ENCODE data around the gene CCDC6.
"Not testable (repeated sequence)": the region's sequence is repeated elsewhere in the genome, so short reads cannot be mapped to it uniquely, and the experiment has no call there.

Gene CCDC6

DNA sequence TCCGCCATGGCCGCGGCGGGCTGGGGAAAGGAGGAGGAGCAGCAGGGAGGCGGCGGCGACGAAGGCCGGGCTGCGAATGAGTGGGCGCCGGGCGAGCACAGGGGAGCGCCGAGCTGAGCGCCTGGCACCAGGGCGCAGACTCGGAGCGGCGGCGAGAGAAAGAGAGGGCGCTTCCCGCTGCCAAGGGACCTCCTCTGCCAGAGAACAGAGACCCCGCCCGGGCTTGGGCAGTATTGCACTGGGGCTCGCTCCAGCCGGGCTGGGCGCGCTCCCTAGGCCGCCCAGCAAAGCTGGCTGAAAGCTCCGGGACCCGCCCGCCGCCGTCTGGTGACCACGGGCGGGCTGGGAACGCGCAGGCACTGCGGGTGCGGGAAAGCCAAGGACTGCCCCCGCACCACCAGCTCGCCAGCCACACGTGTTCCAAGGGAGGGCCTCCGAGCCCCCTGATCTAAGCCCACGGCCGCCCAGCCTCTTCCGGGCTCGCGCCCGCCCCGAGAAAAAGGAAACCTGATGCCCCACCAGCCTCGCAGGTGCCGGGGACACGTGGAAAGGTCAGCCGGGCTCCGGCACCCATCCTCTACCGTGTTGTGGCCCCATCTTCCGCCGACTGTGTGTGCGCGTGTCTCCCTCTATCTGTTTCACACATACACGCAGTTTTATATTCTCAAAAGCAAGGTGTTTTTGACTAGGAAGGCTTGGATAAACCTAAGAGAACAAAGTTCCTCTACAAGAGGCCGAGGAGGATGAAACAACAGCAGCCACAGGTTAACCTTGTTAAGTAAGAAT lies at the start of gene CCDC6:
CCDC6 (minus strand) TSS at position 140 of the 786 bp plus-strand sequence; CDS start at position 8, 132 bp downstream.
- peak; percentile 92 for DNase-seq

- DNase-seq = no peak
Observed at GRCh38 chr10:59954296-59954695, 47.9 kb upstream of the CCDC6 start.

DNA sequence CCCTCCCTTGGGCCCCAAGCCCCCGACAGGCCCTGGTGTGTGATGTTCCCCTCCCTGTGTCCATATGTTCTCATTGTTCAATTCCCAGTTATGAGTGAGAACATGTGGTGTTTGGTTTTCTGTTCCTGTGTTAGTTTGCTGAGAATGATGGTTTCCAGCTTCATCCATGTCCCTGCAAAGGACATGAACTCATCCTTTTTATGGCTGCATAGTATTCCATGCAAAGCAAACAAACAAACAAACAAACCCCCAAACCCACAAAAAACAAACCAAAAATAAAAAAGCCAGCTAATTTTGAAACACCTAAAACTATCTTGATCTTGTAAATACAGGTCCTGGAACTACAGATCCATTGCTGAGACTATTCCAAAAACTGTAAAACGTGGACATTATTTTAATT lies 47.4 kb upstream of the CCDC6 start:
- not testable (repeated sequence) for DNase-seq

GRCh38 chr10:59950105-59950504 lies 43.7 kb upstream of the CCDC6 start:
- DNase-seq = no peak

DNA sequence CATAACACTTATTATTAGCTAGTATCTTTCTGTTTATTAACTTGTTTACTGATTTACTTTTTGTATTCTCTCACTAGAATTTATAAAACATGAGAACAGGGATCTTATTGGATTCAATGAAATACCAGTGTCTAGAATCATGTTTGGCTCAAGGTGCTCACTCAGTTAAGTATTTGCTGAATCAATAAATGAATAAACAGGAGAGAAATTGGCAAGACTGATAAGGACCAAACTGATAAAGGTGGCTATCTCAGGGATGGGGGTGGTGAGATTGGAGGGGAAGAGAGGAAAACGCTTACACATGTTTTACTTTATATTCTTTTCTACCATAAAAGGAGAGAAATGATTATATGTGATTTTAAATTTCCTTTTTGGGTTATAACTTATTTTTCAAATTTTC lies 43.3 kb upstream of the CCDC6 start:
- no peak for DNase-seq

DNA sequence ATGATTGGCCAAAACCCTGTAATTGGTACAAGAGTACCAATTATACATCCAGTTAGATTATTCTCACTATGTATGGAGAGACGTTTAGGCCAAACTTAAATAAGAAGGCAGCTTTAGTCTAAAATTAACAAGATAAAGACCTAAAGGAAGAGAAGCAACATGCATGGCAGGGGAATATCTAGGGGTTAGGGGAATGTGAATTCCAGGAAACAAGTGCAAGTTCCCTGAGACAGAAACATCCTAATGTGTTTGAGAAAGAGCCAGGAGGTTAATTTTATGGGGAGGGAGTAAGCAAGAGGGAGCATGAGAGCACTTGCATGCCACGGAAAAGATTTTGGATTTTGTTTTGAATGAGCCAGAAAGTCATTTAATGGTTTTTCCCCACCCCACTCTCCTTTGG lies 39.6 kb upstream of the CCDC6 start:
- no peak for DNase-seq

DNA sequence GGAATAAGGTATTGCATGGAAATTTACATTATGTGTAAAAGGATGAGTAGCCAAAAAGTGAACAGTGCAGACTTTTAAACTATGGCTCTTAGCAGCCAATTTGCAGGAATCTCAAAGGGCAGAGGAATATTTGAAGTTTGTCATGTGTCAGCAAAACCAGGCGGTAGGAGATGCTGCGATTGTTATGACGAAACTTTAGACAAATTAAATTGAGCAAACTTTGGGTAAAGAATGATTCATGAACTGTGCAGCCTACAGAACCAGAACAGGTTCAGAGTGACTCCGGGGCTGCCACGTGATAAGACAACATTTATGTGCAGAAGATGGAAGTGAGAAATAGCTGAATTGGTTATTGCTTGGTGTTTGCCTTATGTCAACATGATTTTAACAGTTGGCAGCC lies 39.2 kb upstream of the CCDC6 start:
- DNase-seq = no peak

- DNase-seq = no peak
Observed at GRCh38 chr10:59944339-59944935, 38.1 kb upstream of the CCDC6 start.

GRCh38 chr10:59942556-59942955 lies 36.2 kb upstream of the CCDC6 start:
- no peak for DNase-seq

DNA sequence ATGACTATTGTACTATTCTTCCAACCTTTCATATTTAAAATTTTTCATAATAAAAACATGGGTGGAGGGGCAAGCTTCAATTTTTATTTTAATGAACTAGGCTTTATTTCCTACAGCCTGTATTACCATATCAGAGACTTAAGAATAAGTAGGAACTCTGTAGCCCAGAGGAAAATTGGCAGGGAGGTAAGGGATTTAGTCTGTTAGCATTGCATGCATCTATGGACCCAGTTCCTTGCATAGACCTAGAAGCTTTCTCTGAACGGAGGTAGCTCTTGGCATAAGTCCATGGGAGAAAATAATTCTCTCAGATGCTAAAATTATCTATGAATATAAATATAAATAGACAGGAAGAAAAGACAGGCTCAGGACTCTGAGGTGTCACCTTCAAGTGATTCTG lies 31.4 kb upstream of the CCDC6 start:
- DNase-seq = no peak

- DNase-seq = no peak
Observed at GRCh38 chr10:59934701-59935100, 28.3 kb upstream of the CCDC6 start.

- not testable (repeated sequence) for DNase-seq
Observed at GRCh38 chr10:59930788-59931521, 24.6 kb upstream of the CCDC6 start.

- DNase-seq = no peak
Observed at GRCh38 chr10:59926086-59926485, 19.7 kb upstream of the CCDC6 start.

DNA sequence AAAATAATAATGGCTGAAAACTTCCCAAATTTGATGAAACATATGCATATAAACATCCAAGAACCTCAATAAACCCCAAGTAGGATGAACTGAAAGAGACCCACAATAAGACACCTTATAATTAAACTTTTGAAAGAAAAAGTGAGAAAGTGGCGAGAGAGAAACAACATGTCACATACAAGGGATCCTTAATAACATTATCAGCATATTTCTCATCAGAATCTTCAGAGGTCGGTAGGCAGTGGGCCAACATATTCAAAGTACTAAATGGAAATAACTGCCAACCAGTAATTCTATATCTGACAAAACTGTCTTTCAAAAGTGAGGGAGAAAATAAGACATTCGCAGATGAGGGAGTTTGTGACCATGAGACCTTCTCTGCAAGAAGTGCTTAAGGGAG lies 16.6 kb upstream of the CCDC6 start:
- DNase-seq = no peak

DNA sequence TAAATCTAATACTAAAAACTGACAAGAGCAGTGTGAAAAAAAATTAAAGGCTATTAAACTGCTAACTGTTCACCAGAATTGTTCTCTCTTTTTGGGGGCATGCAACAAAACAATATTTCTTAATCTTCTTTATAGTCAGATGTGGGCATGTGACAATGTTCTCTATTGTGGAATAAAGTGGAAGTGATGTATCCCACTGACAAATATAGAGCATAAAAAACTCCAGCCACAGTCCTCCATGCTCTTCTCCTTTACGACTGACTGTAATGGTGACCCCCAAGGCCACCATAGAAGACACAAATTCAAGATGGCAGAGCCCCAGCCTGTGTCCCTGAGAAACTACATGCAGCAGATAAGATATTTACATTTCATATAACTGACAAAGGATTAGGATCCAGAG lies 11.6 kb upstream of the CCDC6 start:
- DNase-seq = no peak

GRCh38 chr10:59913547-59914237 lies 7.3 kb upstream of the CCDC6 start:
- DNase-seq = no peak

GRCh38 chr10:59910867-59911266 lies 4.5 kb upstream of the CCDC6 start:
- no peak for DNase-seq

- DNase-seq = no peak
Observed at GRCh38 chr10:59909815-59910214, 3.5 kb upstream of the CCDC6 start.

- DNase-seq = no peak
Observed at GRCh38 chr10:59908808-59909143, 2.4 kb upstream of the CCDC6 start.

DNA sequence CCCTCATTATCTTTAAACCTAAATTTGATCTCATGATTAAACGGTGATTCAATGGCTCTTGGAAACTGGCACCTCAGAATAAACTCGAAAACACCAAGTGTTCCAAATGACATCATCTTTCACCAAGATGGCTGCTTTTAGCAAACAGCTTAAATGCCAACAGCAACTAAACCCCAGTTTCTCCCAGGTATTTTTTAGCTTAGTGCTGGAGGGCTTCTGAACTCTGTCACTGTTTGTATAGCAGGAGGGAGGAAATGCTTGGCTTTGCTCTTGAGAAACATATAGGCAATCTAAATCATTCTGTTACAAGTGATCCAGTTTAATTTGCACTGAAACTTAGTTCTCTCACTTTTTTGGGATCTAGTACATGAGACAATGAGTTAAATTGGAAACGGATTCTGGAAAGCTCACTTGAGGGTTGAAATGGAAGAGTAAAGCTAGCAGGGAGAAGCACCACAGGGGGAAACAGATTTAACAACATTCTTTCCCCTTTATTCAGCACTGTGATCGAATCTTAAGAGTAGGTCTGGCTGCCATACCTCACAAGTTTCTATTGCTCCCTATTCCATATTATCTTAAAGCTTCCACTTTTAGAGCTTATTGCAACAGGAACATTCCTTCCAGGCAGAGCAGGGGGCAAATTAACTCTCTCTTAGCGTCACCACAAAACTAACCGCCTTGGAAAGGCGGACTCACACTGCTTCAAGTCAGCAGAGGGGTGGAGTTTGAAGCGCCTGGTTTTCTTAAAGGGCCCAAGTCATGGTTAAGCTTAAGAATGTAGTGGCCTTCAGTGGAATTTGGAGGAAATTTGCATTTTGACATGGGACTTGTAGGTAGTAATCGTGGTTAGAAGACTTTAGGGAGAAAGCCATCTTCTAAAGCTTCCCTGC lies 1.8 kb upstream of the CCDC6 start:
- peak; percentile 38 for DNase-seq

DNA sequence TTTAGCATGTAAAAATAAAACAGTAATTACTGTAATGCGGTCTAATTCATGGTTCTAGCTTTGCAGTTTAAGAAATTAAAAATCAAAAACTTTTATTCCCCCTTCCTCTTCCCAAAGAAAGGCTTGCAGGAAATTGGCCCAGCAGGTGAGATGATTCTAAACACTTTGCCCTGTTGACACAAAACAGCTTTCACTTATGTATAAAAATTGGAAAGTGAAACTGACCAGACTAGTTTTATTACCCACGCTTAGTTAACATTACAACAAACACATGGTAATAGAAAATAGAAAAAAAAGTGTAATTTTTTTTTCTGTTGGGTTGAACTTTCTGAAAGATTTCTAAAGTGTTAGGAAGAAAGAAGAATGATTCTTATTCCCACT lies 1.2 kb upstream of the CCDC6 start:
- no peak for DNase-seq

DNA sequence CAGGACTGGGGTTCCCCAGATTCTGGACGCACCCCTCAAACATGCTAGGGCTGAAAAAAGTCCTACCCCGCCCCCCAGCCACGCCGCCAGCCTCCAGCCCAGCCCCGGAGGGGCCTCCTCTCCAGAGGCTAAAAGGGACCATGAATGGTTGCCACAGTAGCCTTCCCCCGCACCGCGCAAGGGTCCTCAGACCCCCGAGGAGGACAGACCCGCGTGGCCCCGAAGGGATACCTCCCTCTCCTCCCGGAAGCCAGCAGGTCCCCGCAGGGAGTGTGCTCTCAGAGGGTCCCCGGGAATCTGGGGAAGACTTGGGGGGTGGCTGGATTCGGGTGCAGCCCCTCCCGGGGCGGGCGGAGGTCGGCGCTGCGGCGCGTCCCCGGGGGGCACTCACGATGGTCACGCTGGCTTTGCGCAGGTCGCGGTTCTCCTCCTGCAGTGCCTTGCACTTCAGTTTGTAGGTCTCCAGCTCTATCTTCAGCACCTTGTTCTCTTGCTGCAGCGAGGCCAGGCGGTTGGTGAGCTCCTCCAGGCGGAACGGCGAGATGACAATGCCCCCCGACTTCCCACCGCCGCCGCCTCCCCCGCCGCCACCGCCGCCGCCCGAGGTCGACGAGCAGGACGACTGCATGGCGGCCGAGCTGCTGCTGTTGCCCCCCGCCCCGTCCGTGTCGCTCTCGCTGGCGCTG lies 482 bp downstream of the CCDC6 start:
- no peak for DNase-seq

Data from activated CD4-positive, alpha-beta T cell treated with anti-CD3 and anti-CD28 coated beads, Interleukin-2, amount 50 U/mL, for 1 hour (primary cell).